ENCODE results near the gene ZNF333.

ZNF333 gene

DNA sequence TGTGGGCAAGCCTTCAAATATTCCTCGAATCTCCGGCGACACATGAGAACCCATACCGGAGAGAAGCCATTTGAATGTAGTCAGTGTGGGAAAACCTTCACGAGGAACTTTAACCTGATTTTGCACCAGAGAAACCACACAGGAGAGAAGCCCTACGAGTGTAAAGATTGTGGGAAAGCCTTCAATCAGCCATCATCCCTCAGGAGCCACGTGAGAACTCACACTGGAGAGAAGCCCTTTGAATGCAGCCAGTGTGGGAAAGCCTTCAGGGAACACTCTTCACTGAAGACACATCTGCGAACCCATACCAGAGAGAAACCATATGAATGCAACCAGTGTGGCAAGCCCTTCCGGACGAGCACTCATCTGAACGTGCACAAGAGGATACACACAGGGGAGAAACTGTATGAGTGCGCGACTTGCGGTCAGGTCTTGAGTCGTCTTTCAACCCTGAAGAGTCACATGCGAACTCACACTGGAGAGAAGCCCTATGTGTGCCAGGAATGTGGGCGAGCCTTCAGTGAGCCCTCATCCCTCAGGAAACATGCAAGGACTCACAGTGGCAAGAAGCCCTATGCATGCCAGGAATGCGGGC is 28.8 kb downstream of the ZNF333 start:
- H3K4me3 ChIP-seq (ENCODE audit: low read length): no peak overlapping the region
- H2AFZ ChIP-seq (ENCODE audit: low read depth, low read length): no peak overlapping the region
- H3K27me3 ChIP-seq (ENCODE audit: insufficient read depth, low read length): no peaks in the 10 kb centered on the region
- peaks cover 81% of the 10 kb centered on the region for H3K36me3 ChIP-seq (ENCODE audit: insufficient read depth, low read length)
- H3K4me1 ChIP-seq (ENCODE audit: insufficient read depth, low read length): no peaks in the 10 kb centered on the region
- peaks cover 80% of the 10 kb centered on the region for H3K9me3 ChIP-seq (ENCODE audit: low read length)

DNA sequence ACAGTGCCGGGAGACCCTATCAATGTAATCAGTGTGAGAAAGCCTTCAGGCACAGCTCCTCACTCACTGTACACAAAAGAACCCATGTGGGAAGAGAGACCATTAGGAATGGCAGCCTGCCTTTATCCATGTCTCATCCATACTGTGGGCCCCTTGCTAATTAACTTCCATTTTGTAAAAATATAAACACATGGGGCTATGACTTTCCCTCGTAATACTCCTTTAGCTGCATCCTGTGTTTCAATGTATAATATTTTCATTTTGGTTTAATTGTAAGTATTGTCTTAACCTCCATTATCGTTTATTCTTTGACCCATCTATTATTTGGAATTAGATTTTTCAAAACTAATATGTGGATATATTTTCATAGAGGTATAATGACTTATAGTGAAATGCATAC is 29.3 kb downstream of the ZNF333 start:
- H3K9me3 ChIP-seq (ENCODE audit: low read length): peaks cover 79% of the 10 kb centered on the region
- H2AFZ ChIP-seq (ENCODE audit: low read depth, low read length): no peak overlapping the region
- no peaks in the 10 kb centered on the region for H3K27me3 ChIP-seq (ENCODE audit: insufficient read depth, low read length)
- H3K4me1 ChIP-seq (ENCODE audit: insufficient read depth, low read length): no peaks in the 10 kb centered on the region
- H3K36me3 ChIP-seq (ENCODE audit: insufficient read depth, low read length): peaks cover 76% of the 10 kb centered on the region
- H3K4me3 ChIP-seq (ENCODE audit: low read length): no peak overlapping the region

DNA sequence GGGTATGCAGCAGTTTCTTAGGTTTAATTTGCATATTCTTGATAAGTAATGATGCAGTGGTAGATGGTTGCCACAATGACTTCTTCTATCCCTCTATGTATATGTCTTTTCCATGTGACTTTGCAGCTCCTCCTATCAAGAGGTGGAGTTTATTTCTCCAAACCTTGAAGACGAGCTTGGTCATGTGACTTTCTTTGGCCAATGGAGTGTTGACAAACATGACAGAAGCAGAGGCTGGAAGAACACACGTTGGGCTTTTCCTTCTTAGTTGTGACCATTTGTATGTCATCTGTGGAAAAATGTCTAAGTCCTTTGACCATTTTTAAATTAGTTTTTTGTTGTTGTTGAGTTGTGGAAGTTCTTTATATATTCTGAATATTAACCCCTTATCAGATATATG is 32.3 kb downstream of the ZNF333 start:
- Histone ChIP-seq H3K36me3 (ENCODE audit: insufficient read depth, low read length) (peaks cover 46% of the 10 kb centered on the region), H3K27me3 (ENCODE audit: insufficient read depth, low read length) (no peaks in the 10 kb centered on the region), H2AFZ (ENCODE audit: low read depth, low read length) (no peak overlapping the region), H3K4me3 (ENCODE audit: low read length) (no peak overlapping the region), H3K4me1 (ENCODE audit: insufficient read depth, low read length) (no peaks in the 10 kb centered on the region), H3K9me3 (ENCODE audit: low read length) (peaks cover 50% of the 10 kb centered on the region)

DNA sequence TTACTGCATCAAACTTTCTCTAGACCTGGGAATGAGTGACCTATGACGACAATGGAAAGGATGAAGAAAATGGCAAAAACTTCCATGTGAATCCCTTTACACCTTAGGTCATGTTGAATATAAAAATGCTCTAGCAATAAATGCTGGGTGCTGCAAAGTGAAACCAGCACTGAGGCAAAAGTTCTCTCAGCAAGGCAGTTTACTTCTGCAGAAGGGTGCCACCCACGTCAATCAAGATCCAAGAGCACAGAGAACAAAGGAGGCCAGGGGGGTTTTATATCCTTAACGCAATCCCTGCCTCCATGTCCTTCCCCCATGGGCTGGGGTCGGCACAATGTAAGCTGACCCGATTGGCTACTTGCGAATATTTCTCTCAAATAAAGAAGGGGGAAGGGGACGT is 38.7 kb downstream of the ZNF333 start:
- H3K9me3 ChIP-seq (ENCODE audit: low read length): peaks cover 11% of the 10 kb centered on the region
- H3K4me3 ChIP-seq (ENCODE audit: low read length): no peak overlapping the region
- H3K36me3 ChIP-seq (ENCODE audit: insufficient read depth, low read length): no peaks in the 10 kb centered on the region
- peaks cover 7% of the 10 kb centered on the region for H3K27me3 ChIP-seq (ENCODE audit: insufficient read depth, low read length)
- peaks cover 4% of the 10 kb centered on the region for H3K4me1 ChIP-seq (ENCODE audit: insufficient read depth, low read length)
- no peak overlapping the region for H2AFZ ChIP-seq (ENCODE audit: low read depth, low read length)

DNA sequence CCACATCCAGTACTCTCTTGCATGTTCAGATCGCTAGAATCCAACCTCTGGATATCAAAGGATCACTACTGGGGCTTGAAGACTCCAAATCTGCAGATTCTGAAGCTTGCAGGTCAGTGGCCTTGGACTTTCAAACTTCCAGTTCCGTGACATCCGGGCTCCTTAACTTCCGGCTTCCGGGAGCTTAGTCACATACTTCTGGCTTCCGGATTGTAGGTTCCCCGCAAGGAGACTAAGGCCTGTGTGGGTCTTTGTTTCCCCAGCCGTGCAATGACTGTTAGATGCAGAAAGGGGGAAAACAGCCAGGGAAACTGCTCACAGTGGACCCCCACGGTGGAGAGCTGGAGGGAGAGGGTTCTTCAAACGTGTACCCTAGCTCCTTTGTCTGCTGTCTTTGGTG is 41.4 kb downstream of the ZNF333 start:
- Histone ChIP-seq H3K27me3 (ENCODE audit: insufficient read depth, low read length) (peaks cover 12% of the 10 kb centered on the region), H3K4me3 (ENCODE audit: low read length) (peak overlapping the region; percentile 41), H3K9me3 (ENCODE audit: low read length) (peaks cover 6% of the 10 kb centered on the region), H3K4me1 (ENCODE audit: insufficient read depth, low read length) (peaks cover 4% of the 10 kb centered on the region), H2AFZ (ENCODE audit: low read depth, low read length) (peak overlapping the region; percentile 89), H3K36me3 (ENCODE audit: insufficient read depth, low read length) (no peaks in the 10 kb centered on the region)

DNA sequence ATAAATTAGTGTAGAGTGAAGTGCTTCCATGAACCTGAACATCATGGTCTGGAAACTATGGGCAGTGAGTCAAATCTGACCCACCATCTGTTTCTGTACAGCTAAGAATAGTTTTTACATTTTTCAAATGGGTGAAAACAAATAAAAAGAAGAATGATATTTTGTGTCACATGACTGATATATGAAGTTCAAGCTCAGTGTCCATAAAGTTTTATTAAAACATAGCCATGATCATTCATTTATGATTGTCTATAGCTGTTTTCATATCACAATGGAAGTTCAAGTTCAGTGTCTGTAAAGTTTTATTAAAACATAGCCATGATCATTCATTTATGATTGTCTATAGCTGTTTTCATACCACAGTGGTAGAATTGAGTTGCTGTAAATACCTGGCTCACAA is 42.7 kb downstream of the ZNF333 start:
- Histone ChIP-seq H3K27me3 (ENCODE audit: insufficient read depth, low read length) (peaks cover 14% of the 10 kb centered on the region), H3K4me3 (ENCODE audit: low read length) (no peak overlapping the region), H3K36me3 (ENCODE audit: insufficient read depth, low read length) (no peaks in the 10 kb centered on the region), H3K4me1 (ENCODE audit: insufficient read depth, low read length) (peaks cover 4% of the 10 kb centered on the region), H2AFZ (ENCODE audit: low read depth, low read length) (no peak overlapping the region), H3K9me3 (ENCODE audit: low read length) (peaks cover 6% of the 10 kb centered on the region)

DNA sequence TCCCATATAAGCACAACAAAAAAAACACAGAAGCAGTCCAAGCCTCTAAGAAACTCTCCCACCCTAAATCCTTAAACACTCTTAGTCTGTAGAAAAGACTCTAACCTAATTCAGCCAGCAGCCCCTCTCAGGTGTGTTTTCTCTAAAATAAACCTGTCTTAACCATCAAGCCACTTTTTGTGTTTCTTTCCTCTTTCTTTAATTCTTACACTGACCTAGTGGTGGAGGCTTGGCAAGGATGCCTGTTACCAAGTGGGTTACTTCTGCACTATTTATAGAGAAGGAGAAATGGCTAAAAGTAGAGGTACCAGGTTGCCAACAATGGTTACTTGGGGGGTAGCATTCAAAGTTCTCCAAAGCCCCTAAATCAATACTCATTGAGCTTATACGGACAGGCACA is 43.7 kb downstream of the ZNF333 start:
- H3K36me3 ChIP-seq (ENCODE audit: insufficient read depth, low read length): no peaks in the 10 kb centered on the region
- H3K9me3 ChIP-seq (ENCODE audit: low read length): peaks cover 4% of the 10 kb centered on the region
- H2AFZ ChIP-seq (ENCODE audit: low read depth, low read length): no peak overlapping the region
- H3K4me3 ChIP-seq (ENCODE audit: low read length): no peak overlapping the region
- H3K4me1 ChIP-seq (ENCODE audit: insufficient read depth, low read length): peaks cover 4% of the 10 kb centered on the region
- H3K27me3 ChIP-seq (ENCODE audit: insufficient read depth, low read length): peaks cover 14% of the 10 kb centered on the region

DNA sequence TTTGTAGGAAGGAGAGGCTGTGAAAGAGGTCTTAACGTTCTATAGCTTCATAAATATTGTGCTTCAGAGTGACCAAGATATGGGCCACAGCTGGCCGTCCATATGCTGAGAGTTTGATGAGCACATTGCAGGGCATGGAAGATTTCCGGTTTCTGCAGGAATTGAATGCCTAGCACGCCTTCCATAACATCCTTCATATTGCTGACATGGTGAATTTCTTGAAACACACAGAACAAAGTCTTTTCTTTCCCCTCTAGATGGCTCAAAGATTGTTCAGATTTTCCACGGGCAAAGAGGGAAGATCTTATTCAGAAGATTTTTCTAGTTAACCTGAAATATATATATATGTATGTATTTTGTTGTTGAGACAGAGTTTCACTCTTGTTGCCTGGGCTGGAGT is 46.1 kb downstream of the ZNF333 start:
- no peak overlapping the region for H3K4me3 ChIP-seq (ENCODE audit: low read length)
- no peaks in the 10 kb centered on the region for H3K36me3 ChIP-seq (ENCODE audit: insufficient read depth, low read length)
- H3K27me3 ChIP-seq (ENCODE audit: insufficient read depth, low read length): peaks cover 14% of the 10 kb centered on the region
- no peaks in the 10 kb centered on the region for H3K9me3 ChIP-seq (ENCODE audit: low read length)
- H2AFZ ChIP-seq (ENCODE audit: low read depth, low read length): no peak overlapping the region
- H3K4me1 ChIP-seq (ENCODE audit: insufficient read depth, low read length): peaks cover 4% of the 10 kb centered on the region

DNA sequence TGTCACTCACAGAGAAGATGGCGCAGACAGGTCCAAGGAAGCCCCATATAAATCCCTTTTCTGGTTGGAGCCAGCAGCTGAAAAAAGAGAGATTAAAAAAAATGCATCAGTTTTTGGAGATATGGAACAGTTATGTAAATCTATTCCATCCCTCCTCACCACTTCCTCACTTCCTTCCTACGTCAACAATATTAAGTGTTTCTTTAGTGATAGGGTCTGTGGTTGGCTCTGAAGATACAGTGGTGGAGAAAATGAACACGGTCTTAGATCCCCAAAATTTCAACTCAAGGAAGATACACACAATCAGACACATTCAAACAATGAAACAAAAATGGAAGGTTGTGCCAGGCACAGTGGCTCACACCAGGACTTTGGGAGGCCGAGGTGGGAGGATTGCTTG is 57.0 kb downstream of the ZNF333 start:
- Histone ChIP-seq H3K9me3 (ENCODE audit: low read length) (no peaks in the 10 kb centered on the region), H3K27me3 (ENCODE audit: insufficient read depth, low read length) (peaks cover 4% of the 10 kb centered on the region), H3K36me3 (ENCODE audit: insufficient read depth, low read length) (no peaks in the 10 kb centered on the region), H2AFZ (ENCODE audit: low read depth, low read length) (no peak overlapping the region), H3K4me3 (ENCODE audit: low read length) (no peak overlapping the region), H3K4me1 (ENCODE audit: insufficient read depth, low read length) (no peaks in the 10 kb centered on the region)

DNA sequence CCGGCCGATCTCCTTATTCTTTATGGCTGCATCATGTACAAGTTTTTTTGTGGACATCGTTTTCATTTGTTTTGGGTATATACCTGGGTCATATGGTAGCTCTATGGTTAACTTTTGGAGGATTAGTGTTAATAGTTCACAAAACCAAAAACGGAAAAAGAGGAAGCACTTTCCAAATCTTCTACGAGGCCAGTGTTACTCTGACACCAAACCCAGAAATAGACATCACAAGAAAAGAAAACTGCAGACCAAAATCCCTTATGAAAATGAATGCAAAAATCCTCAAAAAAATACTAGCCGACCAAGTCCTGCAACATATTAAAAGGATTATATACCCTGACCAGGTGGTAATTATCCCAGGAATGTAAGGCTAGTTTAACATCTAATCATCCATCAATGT is 58.8 kb downstream of the ZNF333 start:
- Histone ChIP-seq H2AFZ (ENCODE audit: low read depth, low read length) (no peak overlapping the region), H3K36me3 (ENCODE audit: insufficient read depth, low read length) (no peaks in the 10 kb centered on the region), H3K4me3 (ENCODE audit: low read length) (no peak overlapping the region), H3K9me3 (ENCODE audit: low read length) (no peaks in the 10 kb centered on the region), H3K27me3 (ENCODE audit: insufficient read depth, low read length) (peaks cover 4% of the 10 kb centered on the region), H3K4me1 (ENCODE audit: insufficient read depth, low read length) (no peaks in the 10 kb centered on the region)

DNA sequence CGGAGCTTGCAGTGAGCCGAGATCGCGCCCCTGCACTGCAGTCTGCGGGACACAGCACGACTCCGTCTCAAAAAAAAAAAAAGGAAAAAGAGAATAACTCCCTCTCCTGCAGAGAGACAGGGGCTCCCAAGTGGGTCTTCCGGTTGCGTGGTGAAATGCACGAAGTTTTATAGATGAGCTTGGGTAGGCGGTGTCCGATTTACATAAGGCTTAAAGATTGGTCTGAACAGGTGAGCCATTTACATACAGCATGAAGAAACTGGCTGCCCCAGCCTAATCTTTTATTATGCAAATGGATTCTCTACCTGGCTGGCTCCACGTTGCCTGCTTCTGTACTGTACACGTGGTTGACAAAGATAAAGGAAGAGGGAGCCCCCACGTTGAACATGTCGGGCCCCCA is 69.0 kb downstream of the ZNF333 start:
- Histone ChIP-seq H3K36me3 (ENCODE audit: insufficient read depth, low read length) (no peaks in the 10 kb centered on the region), H3K4me1 (ENCODE audit: insufficient read depth, low read length) (no peaks in the 10 kb centered on the region), H3K9me3 (ENCODE audit: low read length) (peaks cover 2% of the 10 kb centered on the region), H2AFZ (ENCODE audit: low read depth, low read length) (no peak overlapping the region), H3K4me3 (ENCODE audit: low read length) (no peak overlapping the region), H3K27me3 (ENCODE audit: insufficient read depth, low read length) (peaks cover 8% of the 10 kb centered on the region)

DNA sequence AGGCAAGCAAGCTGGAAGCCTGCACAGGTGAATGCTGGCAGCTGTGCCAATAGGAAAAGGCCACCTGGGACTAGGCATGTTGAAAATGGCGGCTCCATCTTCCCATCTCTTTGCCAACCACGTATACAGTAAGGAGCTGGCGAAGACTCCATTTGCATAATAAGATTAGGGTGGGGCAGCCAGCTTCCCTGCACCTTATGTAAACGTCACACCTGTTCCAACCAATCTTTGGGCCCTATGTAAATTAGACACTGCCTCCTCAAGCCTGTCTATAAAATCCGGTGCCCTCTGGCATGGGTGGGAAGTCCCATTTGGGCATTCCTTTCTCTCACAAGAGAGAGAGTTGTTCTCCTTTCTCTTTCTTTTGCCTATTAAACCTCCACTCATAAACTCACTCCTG is 71.8 kb downstream of the ZNF333 start:
- H3K9me3 ChIP-seq (ENCODE audit: low read length): peaks cover 2% of the 10 kb centered on the region
- H3K36me3 ChIP-seq (ENCODE audit: insufficient read depth, low read length): no peaks in the 10 kb centered on the region
- no peaks in the 10 kb centered on the region for H3K4me1 ChIP-seq (ENCODE audit: insufficient read depth, low read length)
- no peak overlapping the region for H3K4me3 ChIP-seq (ENCODE audit: low read length)
- no peak overlapping the region for H2AFZ ChIP-seq (ENCODE audit: low read depth, low read length)
- H3K27me3 ChIP-seq (ENCODE audit: insufficient read depth, low read length): peaks cover 8% of the 10 kb centered on the region

DNA sequence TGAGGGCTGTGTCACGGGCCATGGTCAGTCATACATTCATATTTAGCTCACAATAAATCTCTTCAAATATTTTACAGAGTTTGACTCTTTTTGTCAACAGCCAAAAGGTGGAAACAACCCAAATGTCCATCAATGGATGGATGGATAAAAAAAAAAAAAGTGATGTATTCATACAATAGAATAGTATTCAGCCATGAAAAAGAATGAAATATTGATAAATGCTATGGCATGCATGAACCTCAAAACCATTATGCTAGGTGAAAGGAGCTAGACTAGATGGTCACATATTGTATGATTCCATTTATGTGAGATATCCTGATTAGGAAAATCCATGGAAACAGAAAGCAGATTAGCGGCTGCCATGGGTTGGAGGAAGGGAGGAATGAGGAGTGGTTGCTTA is 72.3 kb downstream of the ZNF333 start:
- peaks cover 6% of the 10 kb centered on the region for H3K27me3 ChIP-seq (ENCODE audit: insufficient read depth, low read length)
- no peaks in the 10 kb centered on the region for H3K36me3 ChIP-seq (ENCODE audit: insufficient read depth, low read length)
- H3K9me3 ChIP-seq (ENCODE audit: low read length): peaks cover 2% of the 10 kb centered on the region
- no peak overlapping the region for H3K4me3 ChIP-seq (ENCODE audit: low read length)
- no peaks in the 10 kb centered on the region for H3K4me1 ChIP-seq (ENCODE audit: insufficient read depth, low read length)
- no peak overlapping the region for H2AFZ ChIP-seq (ENCODE audit: low read depth, low read length)

DNA sequence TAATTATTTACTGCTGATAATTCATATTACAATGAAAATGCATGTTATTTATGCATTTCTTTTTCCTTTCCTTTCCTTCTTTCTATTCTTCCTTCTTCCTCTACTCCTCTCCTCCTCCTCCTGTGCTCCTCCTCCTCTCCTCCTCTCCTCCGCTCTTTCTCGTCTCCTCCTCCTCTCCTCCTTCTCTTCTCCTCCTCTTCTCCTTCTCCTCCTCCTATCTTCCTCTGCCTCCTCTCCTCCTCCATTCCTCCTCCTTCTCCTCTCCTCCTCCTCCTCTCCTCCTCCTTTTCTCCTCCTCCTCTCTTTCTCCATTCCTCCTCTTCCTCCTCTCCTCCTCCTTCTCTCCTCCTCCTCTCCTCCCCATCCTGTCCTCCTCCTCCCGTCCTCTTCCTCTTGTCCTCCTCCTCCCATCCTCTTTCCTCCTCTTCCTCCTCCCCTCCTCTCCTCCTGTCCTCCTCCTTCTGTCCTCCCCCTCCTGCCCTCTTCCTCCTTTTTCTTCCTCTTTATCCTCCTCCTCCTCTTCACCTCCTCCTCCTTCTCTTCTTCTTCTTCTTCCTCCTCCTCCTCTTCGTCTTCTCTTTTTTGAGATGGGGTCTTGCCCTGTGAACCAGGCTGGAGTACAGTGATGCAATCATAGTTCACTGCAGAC is 73.8 kb downstream of the ZNF333 start:
- Histone ChIP-seq H3K9me3 (ENCODE audit: low read length) (peaks cover 2% of the 10 kb centered on the region), H3K36me3 (ENCODE audit: insufficient read depth, low read length) (no peaks in the 10 kb centered on the region), H3K27me3 (ENCODE audit: insufficient read depth, low read length) (peaks cover 2% of the 10 kb centered on the region), H3K4me3 (ENCODE audit: low read length) (no peak overlapping the region), H2AFZ (ENCODE audit: low read depth, low read length) (no peak overlapping the region), H3K4me1 (ENCODE audit: insufficient read depth, low read length) (no peaks in the 10 kb centered on the region)

All from neuron (in vitro differentiated cells).